Jurkat, Clone E6-1 (cell line): ENCODE measurements around the gene SKI.

Experiments
- DNase-seq: peaks from one replicate; pipeline ENCODE4 v3.0.0-alpha.2; 2011; ENCODE audit warnings: low read depth, low spot score
- H3K4me3 ChIP-seq: 2 replicates; pipeline ENCODE4 v1.5.1; 2011; ENCODE audit warnings: mild to moderate bottlenecking, low read length, control low read depth, moderate library complexity

SKI gene

GRCh38 chr1:2206813-2207487 is 21.2 kb upstream of the SKI start:
- no peak overlapping the region for H3K4me3 ChIP-seq
- DNase-seq = no peak

DNA sequence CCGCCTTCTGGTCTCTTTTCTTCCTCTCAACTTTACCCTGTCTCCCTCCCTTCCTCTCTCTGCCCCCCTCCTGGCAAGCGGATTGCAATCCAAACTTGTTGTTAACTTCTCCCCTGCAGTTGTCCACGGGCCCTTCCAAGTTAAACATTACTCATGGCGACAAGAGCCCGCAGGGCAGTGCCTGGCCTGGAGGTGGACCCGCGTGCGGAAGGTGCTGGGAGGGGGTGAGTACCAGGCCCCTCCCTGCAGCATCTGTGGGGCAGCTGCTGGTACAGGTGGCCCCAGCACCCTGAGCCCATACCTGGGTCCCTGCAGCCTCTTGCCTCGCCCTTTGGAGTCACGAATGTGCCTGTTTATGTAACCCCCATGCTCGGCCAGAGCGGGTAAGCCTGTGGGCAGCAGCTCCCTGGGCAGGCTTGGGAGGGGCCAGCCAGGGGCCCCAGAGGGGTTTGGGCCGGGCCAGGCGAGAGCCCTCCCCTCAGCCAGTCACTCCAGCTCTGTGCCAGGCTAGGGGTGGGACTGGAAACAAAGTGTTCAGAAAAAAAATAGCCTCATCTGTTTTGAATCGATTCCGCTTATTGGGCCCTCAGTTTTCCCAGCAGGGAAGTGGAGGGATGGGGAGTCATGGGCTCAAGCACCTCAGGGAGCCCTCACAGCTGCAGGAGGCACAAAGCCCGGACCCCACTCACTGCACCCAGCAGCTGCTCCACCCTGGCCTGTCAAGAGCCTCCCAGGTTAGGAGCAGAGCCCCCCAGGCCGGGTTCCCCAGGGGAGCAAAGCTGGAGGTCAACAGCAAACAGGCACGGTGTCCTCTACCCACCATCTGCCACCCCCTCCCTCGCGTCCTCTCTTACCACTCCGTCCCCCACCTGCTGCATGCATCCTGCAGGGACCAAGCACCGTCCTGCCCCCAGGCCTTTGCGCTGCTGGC is 19.5 kb upstream of the SKI start:
- no peak for DNase-seq
- no peak overlapping the region for H3K4me3 ChIP-seq

DNA sequence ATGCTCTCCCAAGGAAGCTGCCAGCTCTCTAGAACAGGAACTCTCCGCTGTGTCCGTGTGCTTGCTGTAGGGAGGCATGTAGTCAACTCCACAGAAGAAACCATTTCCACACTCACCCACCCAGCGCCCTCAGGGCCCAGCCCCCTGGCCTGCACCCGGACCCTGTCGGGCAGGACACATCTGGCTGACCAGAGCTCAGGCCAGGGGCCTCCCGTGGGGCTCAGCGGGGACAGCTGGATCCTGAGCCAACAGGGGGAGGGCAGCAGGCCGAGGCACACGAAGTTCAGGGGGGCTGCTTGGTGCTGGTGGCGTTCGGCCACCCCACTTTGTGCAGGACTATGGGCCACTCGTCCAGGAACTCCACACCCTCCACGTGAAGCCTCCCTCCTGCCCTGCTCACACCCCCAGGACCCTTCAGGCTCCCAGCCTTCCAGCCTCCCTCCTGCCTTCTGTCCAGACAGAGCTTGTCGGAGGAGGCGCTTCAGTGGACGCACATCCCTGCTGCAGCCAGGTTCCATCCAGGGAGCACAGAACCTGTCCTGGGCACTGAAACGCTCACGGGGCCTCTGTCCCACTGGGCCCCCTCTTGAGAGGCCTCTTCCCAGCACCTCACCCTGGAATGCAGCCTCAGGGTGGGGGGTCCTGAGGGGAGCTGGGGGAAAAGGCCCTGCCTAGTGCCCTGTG is 18.6 kb upstream of the SKI start:
- no peak overlapping the region for H3K4me3 ChIP-seq
- no peak for DNase-seq

DNA sequence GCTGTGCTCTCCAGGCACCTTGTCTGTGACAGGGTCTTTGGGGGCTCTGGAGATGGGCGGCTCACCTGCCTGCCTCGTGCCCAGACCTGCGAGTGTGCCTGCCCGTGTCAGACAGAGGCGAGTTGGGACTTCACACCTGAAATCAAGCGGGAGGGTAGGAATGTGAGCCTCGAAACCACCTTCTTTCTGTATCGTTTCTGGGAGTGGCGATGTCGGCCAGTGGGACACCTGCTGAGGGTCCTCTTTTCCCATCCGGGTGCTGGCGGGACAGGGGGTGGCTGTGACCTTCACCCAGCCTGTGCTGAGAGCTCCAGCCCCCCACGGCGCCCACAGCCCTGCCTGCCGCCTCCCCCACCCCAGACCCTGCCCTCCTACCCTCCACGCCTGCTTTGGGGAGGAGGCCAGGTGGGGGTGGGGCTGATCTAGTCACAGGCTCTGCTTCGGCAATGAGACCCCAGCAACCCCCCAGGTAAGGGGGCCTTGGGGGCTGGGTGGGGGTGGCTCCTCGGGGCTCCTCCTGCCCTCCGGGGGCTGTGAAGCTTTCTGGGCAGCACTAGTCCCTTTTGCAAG is 17.9 kb upstream of the SKI start:
- no peak overlapping the region for H3K4me3 ChIP-seq
- DNase-seq = no peak

GRCh38 chr1:2210786-2211185 is 17.3 kb upstream of the SKI start:
- no peak for DNase-seq
- H3K4me3 ChIP-seq = no peak overlapping the region

- no peak for DNase-seq
- H3K4me3 ChIP-seq = no peak overlapping the region
Measured at GRCh38 chr1:2212274-2212531, 15.9 kb upstream of the SKI start.

DNA sequence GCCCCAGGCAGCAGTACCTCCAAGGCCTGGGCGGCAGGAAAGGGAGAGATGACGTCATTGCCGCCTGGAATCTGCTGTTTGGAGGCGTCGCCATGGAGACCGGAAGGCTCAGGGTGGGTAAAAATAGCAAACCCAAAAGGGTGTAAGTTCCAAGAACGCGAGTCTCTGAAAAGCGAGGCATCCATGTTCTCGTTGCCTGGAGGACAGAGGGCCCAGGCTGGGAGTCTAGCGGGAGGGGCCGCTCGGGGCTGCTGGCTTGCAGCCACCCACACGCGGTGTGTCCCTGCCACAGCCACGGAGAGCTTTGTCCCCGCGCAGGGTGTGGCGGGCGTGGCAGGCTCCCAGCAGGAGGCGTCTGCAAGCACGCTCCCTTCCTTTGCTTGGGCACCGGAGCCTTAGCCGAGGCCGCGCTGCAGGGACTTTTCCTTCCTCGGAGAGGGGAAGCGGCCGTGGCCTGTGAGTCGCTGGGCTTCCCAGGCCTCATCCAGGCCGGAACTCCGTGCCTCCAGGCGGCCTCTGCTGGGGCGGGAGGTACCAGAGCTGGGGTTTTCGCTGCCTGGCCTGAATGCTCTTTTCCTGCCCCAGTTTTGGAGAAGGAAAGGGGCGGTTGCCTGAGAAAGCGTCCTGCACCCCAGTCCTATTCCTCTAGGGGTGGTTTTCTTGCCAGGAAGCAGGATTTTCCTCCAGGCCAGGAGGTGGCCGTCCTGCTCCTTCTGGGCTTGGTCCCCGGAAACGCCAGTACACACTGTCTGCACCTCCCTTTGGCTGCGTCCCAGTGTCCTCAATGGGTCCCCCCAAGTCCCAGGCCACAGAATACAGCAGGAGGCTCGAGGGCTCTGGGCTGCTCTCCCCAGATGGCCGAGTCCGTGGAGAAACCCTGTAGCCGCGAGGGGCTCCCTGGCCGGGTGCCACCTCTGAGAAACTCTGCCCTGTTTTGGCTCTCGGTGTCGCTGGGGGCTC is 15.3 kb upstream of the SKI start:
- peak; percentile 41 for DNase-seq
- peak overlapping the region; percentile 15 for H3K4me3 ChIP-seq

DNA sequence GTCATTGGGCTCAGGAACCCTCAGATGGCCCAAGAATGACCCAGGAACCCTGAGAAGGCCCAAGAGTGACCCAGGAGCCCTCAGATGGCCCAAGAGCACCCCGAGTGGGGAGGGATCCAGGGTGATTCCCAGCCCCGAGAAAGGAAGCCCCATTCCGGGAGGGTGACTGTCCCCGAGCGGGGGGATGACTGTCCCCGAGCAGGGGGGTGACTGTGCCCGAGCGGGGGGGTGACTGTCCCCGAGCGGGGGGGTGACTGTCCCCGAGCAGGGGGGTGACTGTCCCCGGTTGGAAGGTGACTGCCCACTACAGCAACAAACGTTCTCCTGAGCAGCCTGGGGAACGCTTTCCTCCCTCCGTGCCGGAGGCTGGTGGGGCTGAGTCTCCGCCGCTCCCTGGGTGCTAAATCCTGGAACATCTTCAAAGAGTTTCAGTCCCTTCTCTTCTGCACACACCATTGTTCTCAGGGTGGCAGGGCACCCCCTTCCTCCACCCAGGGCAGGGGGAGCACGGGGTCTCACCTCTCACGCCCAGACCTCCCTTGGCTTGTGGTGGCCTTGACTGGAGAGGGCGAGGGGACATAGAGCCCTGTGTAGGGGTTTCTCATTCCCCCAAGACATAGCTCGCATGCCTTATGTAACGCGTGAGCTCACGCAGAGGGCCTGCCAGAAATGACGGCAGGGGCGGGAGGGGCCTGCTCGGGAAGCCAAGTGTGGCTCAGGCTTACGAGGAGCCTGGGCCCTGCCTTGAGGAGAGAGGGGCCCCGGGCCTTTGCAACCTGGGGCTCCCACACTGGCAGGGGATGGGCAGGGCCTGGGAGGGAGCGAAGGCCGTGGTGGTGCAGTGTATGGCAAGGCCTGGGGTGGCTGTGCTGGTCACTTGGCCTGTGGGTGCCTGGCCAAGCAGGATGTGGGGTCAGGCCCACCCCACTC is 14.3 kb upstream of the SKI start:
- H3K4me3 ChIP-seq = no peak overlapping the region
- no peak for DNase-seq

GRCh38 chr1:2214541-2215241 is 13.4 kb upstream of the SKI start:
- no peak overlapping the region for H3K4me3 ChIP-seq
- DNase-seq = no peak

- no peak overlapping the region for H3K4me3 ChIP-seq
- no peak for DNase-seq
Measured at GRCh38 chr1:2215329-2215728, 12.8 kb upstream of the SKI start.

DNA sequence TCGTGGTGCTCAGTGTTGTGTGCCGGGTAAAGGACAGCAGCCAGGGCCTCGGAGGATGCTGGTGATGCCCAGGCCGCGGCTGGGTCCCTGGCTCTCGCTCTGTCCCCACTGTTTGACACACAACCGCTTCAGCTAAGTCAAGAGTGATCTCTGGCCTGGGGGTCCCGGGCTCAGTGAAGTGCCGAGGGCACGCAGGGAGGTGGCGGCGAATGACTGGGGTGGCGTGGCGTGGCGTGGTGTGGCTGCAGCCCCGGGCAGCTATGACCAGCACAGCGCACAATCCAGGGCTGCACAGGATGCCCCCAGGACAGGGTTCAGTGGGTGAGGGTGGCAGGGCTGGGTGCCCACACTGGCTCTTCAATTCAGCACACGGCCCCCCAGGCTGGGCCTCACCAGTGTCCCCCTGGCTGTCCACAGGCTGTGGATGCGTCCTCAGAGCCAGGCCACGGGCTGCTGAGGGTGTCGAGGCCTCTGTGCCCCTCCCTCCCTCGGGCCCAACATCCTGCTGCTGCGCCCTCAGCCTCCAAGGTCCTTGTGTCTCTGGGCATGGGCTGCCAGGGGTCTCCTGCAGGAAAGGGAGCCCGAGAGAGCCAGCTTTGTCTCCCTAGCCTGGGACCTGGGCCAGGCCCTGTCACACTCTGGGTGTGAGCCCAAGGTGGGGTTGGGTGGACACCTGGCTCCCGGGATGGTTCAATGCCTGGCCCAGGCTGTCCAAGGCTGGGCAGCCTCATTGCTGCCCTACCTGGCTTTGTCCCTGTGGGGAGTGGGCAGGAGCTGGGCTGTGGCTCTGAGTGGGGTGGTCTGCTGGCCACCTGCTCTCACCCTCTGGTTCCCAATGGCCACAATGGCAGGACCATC is 12.0 kb upstream of the SKI start:
- H3K4me3 ChIP-seq = no peak overlapping the region
- no peak for DNase-seq

- no peak overlapping the region for H3K4me3 ChIP-seq
- DNase-seq = no peak
Measured at GRCh38 chr1:2216767-2217058, 11.4 kb upstream of the SKI start.

- H3K4me3 ChIP-seq = no peak overlapping the region
- DNase-seq = no peak
Measured at GRCh38 chr1:2221271-2221670, 6.8 kb upstream of the SKI start.

GRCh38 chr1:2224170-2224584 is 3.9 kb upstream of the SKI start:
- no peak for DNase-seq
- no peak overlapping the region for H3K4me3 ChIP-seq

DNA sequence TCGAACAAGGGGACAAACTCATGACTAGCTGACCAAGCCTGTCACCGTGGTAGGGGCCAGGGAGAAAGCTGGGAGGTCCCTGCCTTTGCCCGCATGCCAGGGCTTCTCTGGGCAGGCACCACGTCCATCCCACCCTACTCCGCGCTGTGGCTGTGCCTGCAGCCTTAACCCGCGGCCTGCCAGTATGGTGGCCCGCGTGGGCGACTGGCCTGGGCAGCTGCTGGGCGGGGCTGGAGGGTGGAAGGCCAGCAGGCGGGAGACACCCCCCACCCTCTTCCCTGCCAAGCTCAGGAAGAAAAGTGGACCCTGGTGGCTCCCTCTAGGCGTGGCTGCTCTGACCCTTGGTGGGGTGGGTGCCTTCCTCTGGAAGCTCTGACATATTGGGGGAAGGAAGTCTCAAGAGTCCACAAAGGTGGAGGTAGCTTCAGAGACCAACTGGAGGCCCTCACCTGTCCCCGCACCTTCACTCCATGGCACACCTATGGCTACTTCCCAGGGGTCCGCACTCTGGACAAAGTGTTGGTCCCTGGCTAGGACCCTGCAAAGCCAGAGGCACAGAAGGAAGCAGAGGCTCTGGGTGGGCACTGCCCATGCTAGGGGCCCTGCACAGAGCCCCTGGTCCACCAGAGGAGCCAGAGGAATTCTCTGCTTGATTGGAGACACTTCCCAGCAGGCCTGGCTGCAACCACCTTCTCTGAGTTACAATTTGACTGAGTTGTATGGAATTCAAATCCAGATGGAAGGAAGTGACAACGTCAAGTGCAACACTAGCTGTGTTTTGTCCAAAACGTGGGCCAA is 3.3 kb upstream of the SKI start:
- no peak overlapping the region for H3K4me3 ChIP-seq
- no peak for DNase-seq
